Measurements from ENCODE around the gene PTTG1IP.

PTTG1IP gene

GRCh38 chr21:44873356-44874239, at the start of gene PTTG1IP:
TSS of gene PTTG1IP (minus strand) at chr21:44873690. CDS start at chr21:44873616, 74 bp downstream.
- no peaks in the 10 kb centered on the region for H3K9me3 ChIP-seq (ENCODE audit: control insufficient read depth in 1 of 2, low read length in 2 of 2)
- peaks cover 36 to 65% of the 10 kb centered on the region in 2 donors for H3K4me1 ChIP-seq (ENCODE audit: control insufficient read depth in 1 of 2, insufficient read depth in 2 of 2, low read length in 2 of 2)
- H3K9ac ChIP-seq (ENCODE audit: low read depth in 1 of 2, low read length in 2 of 2): peak within 1 kb of the TSS; percentile 86 to 88
- H3K36me3 ChIP-seq (ENCODE audit: control insufficient read depth in 1 of 2, insufficient read depth in 2 of 2, low read length in 2 of 2): no peaks in the 10 kb centered on the region
- peak within 1 kb of the TSS; percentile 80 to 91 for H3K4me3 ChIP-seq (ENCODE audit: low read depth in 1 of 2, low read length in 2 of 2)
- H3K27me3 ChIP-seq (ENCODE audit: control insufficient read depth in 1 of 2, insufficient read depth in 2 of 2, low read length in 2 of 2): no peaks in the 10 kb centered on the region
- peak within 1 kb of the TSS; percentile 84 for H3K27ac ChIP-seq (ENCODE audit: low read depth, low read length)

- H3K27ac ChIP-seq (ENCODE audit: low read depth, low read length): no peak overlapping the region
- H3K4me1 ChIP-seq (ENCODE audit: control insufficient read depth in 1 of 2, insufficient read depth in 2 of 2, low read length in 2 of 2): peaks cover 17 to 19% of the 10 kb centered on the region in 2 donors
- H3K9me3 ChIP-seq (ENCODE audit: control insufficient read depth in 1 of 2, low read length in 2 of 2): no peaks in the 10 kb centered on the region
- no peak overlapping the region for H3K9ac ChIP-seq (ENCODE audit: low read depth in 1 of 2, low read length in 2 of 2)
- no peak overlapping the region for H3K4me3 ChIP-seq (ENCODE audit: low read depth in 1 of 2, low read length in 2 of 2)
- peaks cover 12 to 29% of the 10 kb centered on the region in 2 donors for H3K27me3 ChIP-seq (ENCODE audit: control insufficient read depth in 1 of 2, insufficient read depth in 2 of 2, low read length in 2 of 2)
- H3K36me3 ChIP-seq (ENCODE audit: control insufficient read depth in 1 of 2, insufficient read depth in 2 of 2, low read length in 2 of 2): no peaks in the 10 kb centered on the region
These were observed 48.4 kb upstream of the PTTG1IP start for GRCh38 chr21:44921928-44922327.

- Histone ChIP-seq H3K27me3 (ENCODE audit: control insufficient read depth in 1 of 2, insufficient read depth in 2 of 2, low read length in 2 of 2) (peaks cover 5 to 25% of the 10 kb centered on the region in 2 donors), H3K9ac (ENCODE audit: low read depth in 1 of 2, low read length in 2 of 2) (peak within 1 kb of the TSS; percentile 48 to 54), H3K4me1 (ENCODE audit: control insufficient read depth in 1 of 2, insufficient read depth in 2 of 2, low read length in 2 of 2) (peaks cover 12 to 17% of the 10 kb centered on the region in 2 donors), H3K36me3 (ENCODE audit: control insufficient read depth in 1 of 2, insufficient read depth in 2 of 2, low read length in 2 of 2) (no peaks in the 10 kb centered on the region), H3K27ac (ENCODE audit: low read depth, low read length) (no peak within 1 kb of the TSS), H3K9me3 (ENCODE audit: control insufficient read depth in 1 of 2, low read length in 2 of 2) (no peaks in the 10 kb centered on the region), H3K4me3 (ENCODE audit: low read depth in 1 of 2, low read length in 2 of 2) (peak within 1 kb of the TSS; percentile 72 to 82)
These were observed 47.5 kb upstream of the PTTG1IP start, which contains the start of gene ITGB2 for GRCh38 chr21:44920694-44921604. TSS of gene ITGB2 (minus strand) at chr21:44920899. CDS start at chr21:44910782, 10,117 bp downstream.

GRCh38 chr21:44919913-44920693, 46.6 kb upstream of the PTTG1IP start:
- Histone ChIP-seq H3K4me3 (ENCODE audit: low read depth in 1 of 2, low read length in 2 of 2) (peak overlapping the region; percentile 72 to 82), H3K36me3 (ENCODE audit: control insufficient read depth in 1 of 2, insufficient read depth in 2 of 2, low read length in 2 of 2) (no peaks in the 10 kb centered on the region), H3K27ac (ENCODE audit: low read depth, low read length) (no peak overlapping the region), H3K9me3 (ENCODE audit: control insufficient read depth in 1 of 2, low read length in 2 of 2) (no peaks in the 10 kb centered on the region), H3K27me3 (ENCODE audit: control insufficient read depth in 1 of 2, insufficient read depth in 2 of 2, low read length in 2 of 2) (peaks cover 5 to 25% of the 10 kb centered on the region in 2 donors), H3K9ac (ENCODE audit: low read depth in 1 of 2, low read length in 2 of 2) (peak overlapping the region; percentile 48 to 54), H3K4me1 (ENCODE audit: control insufficient read depth in 1 of 2, insufficient read depth in 2 of 2, low read length in 2 of 2) (peaks cover 12 to 17% of the 10 kb centered on the region in 2 donors)

DNA sequence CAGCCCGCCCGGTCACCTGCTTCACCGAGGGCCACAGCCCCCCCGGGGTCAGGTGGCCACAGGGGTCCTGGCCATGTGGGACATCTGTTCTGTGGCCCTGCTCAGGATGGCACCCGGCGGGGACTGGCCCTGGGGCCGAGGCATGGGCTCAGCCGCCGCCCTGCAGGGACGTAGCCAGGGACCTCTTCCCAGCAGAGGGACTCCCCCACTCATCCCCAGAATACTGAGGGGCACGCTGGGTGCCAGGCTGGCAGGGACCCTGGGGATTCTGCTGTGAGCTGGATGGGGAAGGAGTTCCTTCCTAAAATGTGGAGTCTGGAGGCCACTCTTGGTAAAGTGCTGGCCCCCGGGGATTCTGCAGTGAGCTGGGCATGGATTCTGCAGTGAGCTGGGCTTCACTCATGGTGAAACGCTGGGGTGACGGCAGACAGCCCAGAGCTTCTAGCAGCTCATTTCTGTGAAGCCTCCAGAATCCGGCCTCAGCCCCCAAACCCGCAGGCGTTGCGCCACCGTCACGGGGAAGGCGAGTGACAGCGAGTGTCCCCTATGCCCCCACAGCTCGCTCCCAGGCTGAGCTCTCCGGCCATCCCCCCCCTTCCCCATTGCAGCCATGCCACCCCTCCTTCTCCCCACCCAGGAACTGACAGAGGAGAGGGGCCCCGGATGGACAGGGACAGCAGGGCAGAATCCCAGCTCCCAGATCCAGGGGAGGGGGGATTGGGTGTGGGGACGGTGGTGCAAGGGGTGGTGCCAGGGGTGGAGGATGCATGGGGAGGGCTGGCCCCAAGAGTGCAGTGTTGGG, 45.8 kb upstream of the PTTG1IP start:
- Histone ChIP-seq H3K27me3 (ENCODE audit: control insufficient read depth in 1 of 2, insufficient read depth in 2 of 2, low read length in 2 of 2) (peaks cover 5 to 25% of the 10 kb centered on the region in 2 donors), H3K9me3 (ENCODE audit: control insufficient read depth in 1 of 2, low read length in 2 of 2) (no peaks in the 10 kb centered on the region), H3K4me1 (ENCODE audit: control insufficient read depth in 1 of 2, insufficient read depth in 2 of 2, low read length in 2 of 2) (peaks cover 12 to 17% of the 10 kb centered on the region in 2 donors), H3K9ac (ENCODE audit: low read depth in 1 of 2, low read length in 2 of 2) (peak overlapping the region; percentile 18 to 54), H3K4me3 (ENCODE audit: low read depth in 1 of 2, low read length in 2 of 2) (peak overlapping the region; percentile 72 to 82), H3K27ac (ENCODE audit: low read depth, low read length) (no peak overlapping the region), H3K36me3 (ENCODE audit: control insufficient read depth in 1 of 2, insufficient read depth in 2 of 2, low read length in 2 of 2) (no peaks in the 10 kb centered on the region)

- H3K9me3 ChIP-seq (ENCODE audit: control insufficient read depth in 1 of 2, low read length in 2 of 2): no peaks in the 10 kb centered on the region
- H3K4me1 ChIP-seq (ENCODE audit: control insufficient read depth in 1 of 2, insufficient read depth in 2 of 2, low read length in 2 of 2): peaks cover 18 to 20% of the 10 kb centered on the region in 2 donors
- no peaks in the 10 kb centered on the region for H3K36me3 ChIP-seq (ENCODE audit: control insufficient read depth in 1 of 2, insufficient read depth in 2 of 2, low read length in 2 of 2)
- peaks cover 5 to 25% of the 10 kb centered on the region in 2 donors for H3K27me3 ChIP-seq (ENCODE audit: control insufficient read depth in 1 of 2, insufficient read depth in 2 of 2, low read length in 2 of 2)
- H3K27ac ChIP-seq (ENCODE audit: low read depth, low read length): no peak overlapping the region
- peak overlapping the region in 1 of 2 donors; percentile 18 for H3K9ac ChIP-seq (ENCODE audit: low read depth in 1 of 2, low read length in 2 of 2)
- no peak overlapping the region for H3K4me3 ChIP-seq (ENCODE audit: low read depth in 1 of 2, low read length in 2 of 2)
These were observed 45.1 kb upstream of the PTTG1IP start for GRCh38 chr21:44918581-44919033.

DNA sequence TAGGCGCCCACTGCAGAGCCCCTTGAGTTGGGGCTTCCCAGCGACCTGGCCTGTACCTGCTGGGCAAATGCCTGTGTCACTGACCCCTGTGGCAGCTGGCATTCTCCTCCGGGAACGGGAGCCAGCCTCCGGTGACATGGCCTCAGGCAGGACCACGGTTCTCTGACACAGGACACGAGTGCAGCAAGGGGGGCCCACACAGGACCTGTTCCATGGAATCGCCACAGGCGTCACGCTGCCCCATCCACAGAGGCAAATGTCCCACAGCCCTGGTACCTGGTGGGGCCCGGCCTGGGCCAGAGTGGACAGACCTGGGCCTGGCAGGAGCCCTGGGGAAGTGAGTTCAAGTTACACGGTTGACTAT, 44.6 kb upstream of the PTTG1IP start:
- Histone ChIP-seq H3K4me3 (ENCODE audit: low read depth in 1 of 2, low read length in 2 of 2) (no peak overlapping the region), H3K27ac (ENCODE audit: low read depth, low read length) (no peak overlapping the region), H3K27me3 (ENCODE audit: control insufficient read depth in 1 of 2, insufficient read depth in 2 of 2, low read length in 2 of 2) (peaks cover 5 to 24% of the 10 kb centered on the region in 2 donors), H3K9ac (ENCODE audit: low read depth in 1 of 2, low read length in 2 of 2) (no peak overlapping the region), H3K4me1 (ENCODE audit: control insufficient read depth in 1 of 2, insufficient read depth in 2 of 2, low read length in 2 of 2) (peaks cover 23 to 25% of the 10 kb centered on the region in 2 donors), H3K36me3 (ENCODE audit: control insufficient read depth in 1 of 2, insufficient read depth in 2 of 2, low read length in 2 of 2) (no peaks in the 10 kb centered on the region), H3K9me3 (ENCODE audit: control insufficient read depth in 1 of 2, low read length in 2 of 2) (no peaks in the 10 kb centered on the region)

GRCh38 chr21:44917446-44918106, 44.1 kb upstream of the PTTG1IP start:
- peaks cover 26 to 28% of the 10 kb centered on the region in 2 donors for H3K4me1 ChIP-seq (ENCODE audit: control insufficient read depth in 1 of 2, insufficient read depth in 2 of 2, low read length in 2 of 2)

More at GRCh38 chr21:44917446-44918106, 44.1 kb upstream of the PTTG1IP start:
- Histone ChIP-seq H3K27me3 (ENCODE audit: control insufficient read depth in 1 of 2, insufficient read depth in 2 of 2, low read length in 2 of 2) (peaks cover 5 to 21% of the 10 kb centered on the region in 2 donors), H3K36me3 (ENCODE audit: control insufficient read depth in 1 of 2, insufficient read depth in 2 of 2, low read length in 2 of 2) (no peaks in the 10 kb centered on the region), H3K27ac (ENCODE audit: low read depth, low read length) (no peak overlapping the region), H3K9ac (ENCODE audit: low read depth in 1 of 2, low read length in 2 of 2) (no peak overlapping the region), H3K4me3 (ENCODE audit: low read depth in 1 of 2, low read length in 2 of 2) (no peak overlapping the region), H3K9me3 (ENCODE audit: control insufficient read depth in 1 of 2, low read length in 2 of 2) (no peaks in the 10 kb centered on the region)

All from duodenal mucosa (tissue), 2 donors.